SK-MEL-5 (cell line): ENCODE data around the gene KANK4. TPM values are rescaled to one million over a fixed set of nuclear protein-coding genes. Genes with fewer than 3 reads are reported as not detected.

Source experiments
- DNase-seq: peaks from one replicate; pipeline ENCODE4 v3.0.0-alpha.2; 2016; ENCODE audit warnings: low read depth, low spot score
- in situ Hi-C: cut with HindIII; loops from 2 replicates; pipeline ENCODE4 v1.10.0; 2016; ENCODE audit warnings: low sequenced_read_pairs, high pct_unique_total_duplicates, low pct_unique_long_range_greater_than_20kb
- total RNA-seq: library from RNA; depleted of rRNA; stranded (reverse); fragments of >200 nt; shearing (Covaris generic); gene quantifications from 2 replicates; pipeline ENCODE4 v1.2.3, GENCODE V29; 2014

KANK4 gene
- total RNA-seq, 1 experiment from 2014 or later: not detected

GRCh38 chr1:62285984-62286785 is 33.0 kb downstream of the KANK4 start:
- in situ Hi-C loops: no loop called here
- DNase-seq: no peak

DNA sequence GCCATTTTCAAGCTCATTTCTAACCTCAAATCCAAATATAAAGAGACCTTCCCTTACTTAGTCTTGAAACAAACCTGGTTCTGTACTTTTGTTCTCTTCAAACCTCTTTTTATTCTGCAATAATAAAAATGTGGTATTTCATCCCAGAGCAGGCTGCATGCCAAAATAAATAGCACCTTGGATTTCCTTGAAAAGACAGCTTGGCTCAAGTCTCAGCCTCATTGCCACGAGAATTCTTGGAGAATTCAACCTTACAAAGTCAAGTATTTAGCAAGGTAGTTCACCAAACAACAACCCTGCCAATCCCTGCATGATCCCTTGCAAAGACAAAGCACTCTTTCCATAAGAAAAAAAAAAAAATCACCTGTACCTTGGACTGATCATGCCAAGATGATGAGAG is 33.8 kb downstream of the KANK4 start:
- in situ Hi-C loops: no loop called here
- DNase-seq: no peak

DNA sequence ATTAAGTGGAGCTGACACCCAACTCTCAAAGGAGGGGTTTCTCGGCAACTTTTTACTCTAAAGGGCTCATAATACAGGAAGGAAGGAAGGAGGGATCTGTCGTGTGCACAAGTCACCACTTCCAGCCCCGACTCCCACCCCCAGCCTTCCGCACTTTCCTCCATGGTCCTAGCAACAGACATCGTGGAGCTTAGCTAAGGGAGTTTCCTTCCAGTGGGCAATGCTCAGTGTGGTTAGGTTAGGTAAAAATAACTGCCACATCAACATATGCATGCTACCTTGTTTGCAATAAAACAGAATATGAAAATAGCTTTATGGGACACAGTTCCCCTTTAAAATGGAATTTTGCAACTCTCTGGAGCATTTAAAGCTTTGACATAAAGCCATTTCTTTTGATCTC is 35.2 kb downstream of the KANK4 start:
- DNase-seq: no peak
- in situ Hi-C loops: no loop called here

- DNase-seq: no peak
- in situ Hi-C loops: no loop called here
Measured at GRCh38 chr1:62282909-62283755, 36.1 kb downstream of the KANK4 start.

DNA sequence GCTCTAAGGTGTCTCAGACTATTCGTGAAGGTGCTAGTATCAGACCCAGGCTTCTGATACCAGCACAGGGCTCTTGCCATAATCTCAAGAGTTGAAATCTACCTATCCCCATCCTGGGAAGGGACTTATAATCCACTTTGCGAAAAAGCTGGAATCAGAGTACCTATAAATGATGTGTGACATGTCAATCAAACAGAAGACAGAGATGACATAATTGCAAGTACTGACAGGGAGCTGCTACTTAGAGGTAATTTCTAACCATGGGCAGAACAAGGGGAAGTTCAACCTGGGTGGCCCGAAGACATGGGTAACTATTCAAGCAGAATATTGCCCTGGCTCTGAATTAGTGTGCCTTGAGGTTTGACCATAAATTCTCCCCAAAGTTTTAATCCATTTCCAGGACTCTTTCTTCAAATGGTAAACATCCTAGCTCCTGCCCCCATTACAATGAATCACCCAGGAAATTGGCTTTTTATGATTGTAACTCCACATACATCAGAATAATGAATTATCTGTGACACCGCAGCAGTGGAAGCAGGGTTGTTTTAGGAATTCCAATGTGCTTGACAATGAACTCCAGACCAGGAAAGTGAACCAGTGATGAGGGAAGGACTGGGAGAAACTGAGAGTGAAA is 37.2 kb downstream of the KANK4 start:
- in situ Hi-C loops: no loop called here
- DNase-seq: no peak

DNA sequence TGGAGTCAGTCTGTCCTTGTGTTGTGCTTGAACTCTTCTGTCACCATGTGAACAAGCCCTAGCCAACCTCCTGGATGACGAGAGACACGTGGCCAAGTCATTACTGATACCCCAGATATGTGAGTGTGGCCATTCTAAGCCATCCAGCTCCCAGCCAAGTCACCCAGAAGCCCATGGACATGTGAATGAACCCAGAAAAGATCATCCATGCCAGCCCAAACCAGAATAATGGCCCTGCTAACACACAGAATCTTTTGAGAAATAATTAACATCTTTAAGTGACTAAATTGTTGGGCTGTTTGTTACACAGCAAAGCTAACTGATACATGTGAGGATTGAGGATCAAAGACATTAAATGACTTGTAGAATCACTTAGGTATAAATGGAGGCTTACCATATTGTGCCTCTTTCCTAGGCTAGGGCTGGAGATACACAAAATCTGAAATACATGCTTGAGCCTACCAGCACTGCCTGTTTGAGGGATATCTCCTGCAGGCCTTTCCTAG is 38.2 kb downstream of the KANK4 start:
- in situ Hi-C loops: no loop called here
- DNase-seq: no peak

GRCh38 chr1:62280150-62280549 is 39.1 kb downstream of the KANK4 start:
- in situ Hi-C loops: no loop called here
- no peak for DNase-seq

GRCh38 chr1:62276791-62277190 is 42.4 kb downstream of the KANK4 start:
- DNase-seq: no peak
- in situ Hi-C loops: no loop called here

GRCh38 chr1:62274496-62275485 is 44.4 kb downstream of the KANK4 start:
- in situ Hi-C loops: no loop called here
- DNase-seq: no peak

- in situ Hi-C loops: no loop called here
- no peak for DNase-seq
Measured at GRCh38 chr1:62273953-62274352, 45.3 kb downstream of the KANK4 start.

DNA sequence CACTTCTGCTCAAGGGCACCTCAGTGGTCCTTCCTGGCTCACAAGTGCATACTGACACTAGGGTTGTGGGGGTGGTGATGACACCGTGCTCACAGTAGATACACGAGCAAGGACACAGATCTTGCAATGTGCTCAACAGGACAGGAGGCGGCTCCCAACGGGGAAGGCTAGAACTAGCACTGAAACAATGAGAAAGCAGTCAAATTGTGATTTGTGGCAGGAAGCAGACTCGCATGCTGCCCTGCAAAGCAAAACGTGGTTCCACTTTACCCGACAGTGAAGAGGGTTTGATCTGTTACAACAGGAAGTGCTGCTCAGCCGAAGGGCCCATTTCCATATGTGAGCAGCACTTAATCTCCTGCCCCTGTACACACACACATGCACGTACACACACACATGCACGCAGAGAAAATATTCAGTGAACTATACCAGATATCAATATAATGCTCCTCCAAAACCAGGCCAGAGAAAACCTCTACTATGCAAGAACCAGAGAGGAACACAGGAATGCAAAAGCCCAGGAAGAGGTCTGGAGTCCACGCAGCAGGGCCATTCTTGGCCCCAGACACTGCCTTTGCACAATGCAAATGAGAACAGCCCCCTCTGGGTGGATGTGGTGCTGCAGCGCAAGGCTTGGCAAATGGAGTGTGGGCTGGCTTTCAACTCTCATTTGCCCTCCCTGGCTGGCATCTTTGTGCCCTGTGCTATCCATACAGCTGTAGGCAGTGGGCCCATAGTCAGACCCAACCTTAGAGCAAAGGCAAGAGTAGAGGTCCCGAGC is 47.1 kb downstream of the KANK4 start:
- in situ Hi-C loops: no loop called here
- no peak for DNase-seq

- in situ Hi-C loops: no loop called here
- no peak for DNase-seq
Measured at GRCh38 chr1:62271134-62271533, 48.1 kb downstream of the KANK4 start.

GRCh38 chr1:62269851-62270495 is 49.3 kb downstream of the KANK4 start:
- in situ Hi-C loops: no loop called here
- no peak for DNase-seq

- no peak for DNase-seq
- in situ Hi-C loops: no loop called here
Measured at GRCh38 chr1:62269439-62269838, 49.8 kb downstream of the KANK4 start.

DNA sequence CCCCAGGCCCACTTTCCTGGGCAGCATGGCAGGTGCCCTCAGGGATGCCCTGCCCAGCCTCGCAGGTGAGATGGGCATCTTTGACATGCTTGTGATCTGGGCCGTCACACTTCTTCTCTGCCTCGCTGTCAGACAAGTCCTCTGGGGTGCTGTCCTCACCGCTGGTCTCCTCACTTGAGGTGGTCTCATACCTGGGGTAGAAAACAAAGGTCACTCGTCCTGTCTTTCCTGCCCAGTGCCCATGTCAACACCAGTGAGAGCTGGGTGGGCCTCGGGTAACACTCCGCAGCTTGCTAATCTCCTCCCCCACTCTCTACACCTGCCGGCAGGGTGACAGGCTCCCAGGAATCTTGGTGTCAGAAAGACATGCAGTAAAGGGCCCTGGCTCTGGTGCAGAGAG is 50.9 kb downstream of the KANK4 start:
- DNase-seq: no peak
- in situ Hi-C loops: no loop called here
